ENCODE results near the gene RPS8.
"Not testable (repeated sequence)": the region's sequence is repeated elsewhere in the genome, so short reads cannot be mapped to it uniquely, and the experiment has no call there.

RPS8 gene

DNA sequence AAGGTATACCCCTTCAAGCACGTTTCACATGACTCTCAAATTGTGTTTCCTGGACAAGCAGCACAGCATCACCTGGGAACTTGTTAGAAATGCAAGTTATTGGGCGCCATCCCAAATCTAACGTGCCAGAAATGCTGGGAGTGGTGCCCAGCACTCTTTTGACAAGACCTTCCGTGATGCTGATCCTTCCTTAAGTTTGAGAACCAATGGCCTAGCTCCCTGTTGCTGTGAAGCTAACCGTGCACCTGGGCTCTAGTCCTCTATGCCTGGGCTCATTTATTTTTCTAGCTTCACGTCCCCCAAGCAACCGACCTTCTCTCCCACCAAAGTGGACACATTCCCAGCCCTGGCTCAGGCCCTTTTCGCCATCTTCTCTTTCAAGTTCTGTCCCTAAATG, 8.4 kb downstream of the RPS8 start:
- DNase-seq, result no peak

DNA sequence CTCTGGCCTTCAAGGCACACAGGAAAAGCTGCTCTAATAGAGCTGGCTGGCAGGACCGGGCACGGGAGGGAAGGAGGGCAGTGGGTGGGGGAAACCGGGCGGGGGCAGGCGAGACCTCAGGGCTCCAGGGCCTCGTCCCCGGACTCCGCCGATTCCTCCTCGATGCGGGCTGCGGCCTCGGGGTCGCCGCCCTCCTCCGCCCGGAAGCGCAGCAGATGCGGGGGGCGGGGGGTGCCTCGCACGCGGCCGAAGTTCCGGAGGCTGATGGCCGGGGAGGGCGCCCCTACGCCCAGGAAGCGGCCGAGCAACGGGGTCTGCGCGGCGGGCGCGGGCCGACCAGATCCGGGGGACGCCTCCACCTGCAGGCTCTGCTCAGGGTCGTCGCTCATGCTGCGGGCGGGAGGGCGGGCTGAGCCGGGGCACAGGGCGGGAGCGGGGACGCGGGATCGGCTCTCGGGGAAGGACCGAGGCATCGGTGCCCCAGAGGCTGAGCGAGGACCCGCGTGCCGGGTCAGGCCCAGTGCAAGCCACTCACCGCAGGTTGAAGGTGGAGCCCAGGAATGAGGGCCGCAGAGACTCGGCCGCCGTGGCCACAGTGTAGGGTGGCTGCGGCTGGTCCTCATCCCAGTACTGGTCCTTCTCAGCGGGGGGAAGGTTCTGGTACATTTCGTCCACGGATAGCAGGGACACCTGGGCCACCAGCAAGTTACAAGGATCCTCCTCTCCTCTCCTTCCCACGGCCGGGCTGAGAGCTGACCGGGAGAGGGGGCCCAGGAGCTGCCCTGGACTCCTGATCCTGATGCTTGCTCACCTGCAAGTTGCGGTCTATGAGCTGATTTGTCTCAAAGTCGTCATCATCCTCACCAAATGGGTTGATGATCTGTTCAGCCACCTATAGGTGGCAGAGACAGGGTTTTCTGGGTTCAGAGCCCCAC, 9.0 kb downstream of the RPS8 start:
- DNase-seq, result no peak

DNA sequence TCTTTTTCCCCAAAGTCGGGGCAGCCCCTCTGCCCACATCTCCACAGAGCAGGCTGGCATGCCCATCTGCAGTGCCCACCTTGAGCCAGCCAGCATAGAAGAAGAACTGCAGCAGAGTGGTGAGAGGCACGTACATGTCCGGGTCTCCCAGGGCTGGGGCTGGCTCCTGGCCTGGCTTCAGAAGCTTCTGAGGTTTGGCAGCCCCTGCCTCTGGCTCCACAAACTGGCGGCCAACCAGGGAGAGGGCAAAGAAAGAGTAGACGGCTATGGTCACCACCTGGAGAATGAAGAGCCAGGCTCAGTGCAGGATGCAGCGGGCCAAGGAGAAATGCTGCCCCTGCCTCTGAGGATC, 9.7 kb downstream of the RPS8 start:
- DNase-seq, result no peak

DNA sequence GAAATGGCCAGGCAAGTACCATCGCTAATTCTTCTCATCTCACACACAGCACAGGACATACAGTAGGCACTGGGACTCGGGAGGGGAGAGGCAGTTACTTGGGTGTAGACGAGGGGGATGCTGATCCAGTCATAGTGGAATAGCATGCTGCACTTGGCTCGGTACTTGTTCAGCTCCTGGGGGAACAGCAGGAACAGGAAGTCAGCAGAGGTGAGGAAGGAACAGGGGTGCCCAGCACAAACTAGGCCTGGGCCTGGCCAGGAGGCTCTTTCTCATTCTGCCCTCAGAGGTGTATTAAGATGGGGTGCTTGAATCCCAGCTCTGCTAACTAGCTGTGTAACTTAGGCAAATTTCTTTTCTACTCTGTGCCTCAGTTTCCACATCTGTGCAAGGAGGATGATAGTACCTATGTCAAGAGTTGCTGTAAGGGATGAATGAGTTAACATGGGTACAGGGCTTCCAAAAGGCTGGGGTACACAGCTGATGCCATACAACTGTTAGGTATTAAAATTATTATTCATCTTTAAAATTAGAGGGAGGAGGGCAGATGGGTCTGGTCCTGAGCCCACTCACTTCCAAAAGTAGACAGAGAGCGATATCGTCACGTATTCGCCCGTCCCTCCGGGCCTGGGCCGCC, 10.3 kb downstream of the RPS8 start:
- no peak for DNase-seq

DNA sequence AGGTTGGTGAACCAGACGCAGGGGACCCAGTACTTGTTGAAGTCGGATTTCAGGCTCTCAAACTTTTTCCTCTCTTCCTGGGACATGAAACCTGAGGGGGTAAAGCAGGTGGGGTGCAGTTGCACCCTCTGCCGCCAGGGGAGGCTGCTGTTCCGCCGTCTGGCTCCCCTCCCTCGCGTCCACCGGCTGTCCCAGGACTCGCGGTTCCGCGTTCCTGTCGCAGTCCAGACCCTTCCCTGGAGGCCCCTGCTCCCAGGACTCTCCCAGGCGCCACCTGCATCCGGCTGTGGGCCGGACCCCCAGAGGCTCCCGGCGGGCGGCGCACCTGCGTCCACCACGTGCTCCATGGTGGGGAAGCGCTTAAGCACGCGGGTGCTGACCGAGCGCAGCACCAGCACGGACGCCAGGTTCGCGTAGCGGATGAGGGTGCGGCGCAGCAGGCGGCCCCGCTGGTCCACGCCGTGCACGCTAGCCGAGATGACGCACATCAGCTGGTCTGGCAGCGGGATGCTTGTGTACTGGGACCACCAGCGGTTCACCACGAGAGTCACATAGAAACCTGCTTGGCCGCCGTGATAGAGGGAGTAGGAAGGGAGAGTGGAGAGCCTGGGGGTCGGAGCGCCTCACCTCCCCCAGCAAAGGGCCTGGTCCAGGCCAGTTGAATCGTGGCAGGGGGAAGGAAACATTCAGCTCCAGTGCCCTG, 10.9 kb downstream of the RPS8 start:
- DNase-seq, result peak; percentile 75

DNA sequence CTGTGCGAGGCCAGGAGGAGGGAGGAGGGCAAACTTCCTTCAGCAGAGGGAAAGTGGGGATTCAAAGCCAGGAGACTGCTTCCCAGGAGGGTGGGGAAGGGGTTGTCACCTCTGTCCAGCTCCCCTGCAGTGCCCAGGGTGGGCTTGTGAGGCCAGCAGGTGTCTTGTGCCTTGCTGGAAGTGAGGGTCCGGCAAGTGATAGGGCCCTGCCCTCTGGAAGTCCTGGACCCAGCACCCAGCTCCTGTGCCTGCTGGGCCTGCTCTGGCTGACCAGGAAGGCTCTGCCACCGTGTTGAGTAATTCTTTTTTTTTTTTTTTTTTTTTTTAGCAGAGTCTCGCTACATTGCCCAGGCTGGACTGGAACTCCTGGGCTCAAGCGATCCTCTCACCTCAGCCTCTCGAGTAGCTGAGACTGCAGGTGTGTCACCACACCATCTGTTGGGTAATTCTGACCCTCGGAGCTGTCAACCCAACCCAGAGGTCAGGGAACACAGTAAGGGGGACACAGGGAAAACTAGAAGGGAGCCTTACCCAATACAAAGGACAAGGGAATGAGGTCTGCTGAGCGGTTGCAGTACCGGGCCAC, 11.6 kb downstream of the RPS8 start:
- DNase-seq, result no peak

DNA sequence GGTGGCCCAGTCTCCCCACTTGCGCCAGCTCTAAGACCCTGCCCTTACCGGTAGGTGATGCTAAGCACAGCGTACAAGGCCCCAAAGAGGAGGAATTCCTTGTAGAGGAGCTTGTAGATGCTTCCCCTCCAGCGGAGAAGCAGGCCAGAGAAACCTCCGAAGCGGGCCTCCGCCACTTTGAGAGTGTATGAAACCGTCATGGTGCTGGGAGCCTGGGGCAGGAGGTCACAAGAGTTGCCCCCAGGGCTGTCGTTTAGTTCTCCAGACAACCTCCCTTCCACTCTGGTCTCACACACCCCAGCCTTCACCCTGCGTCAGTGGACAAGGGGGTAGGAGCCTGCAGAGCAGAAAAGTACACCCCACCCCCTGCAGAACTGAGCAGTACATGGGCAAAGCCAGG, 12.2 kb downstream of the RPS8 start:
- no peak for DNase-seq

DNA sequence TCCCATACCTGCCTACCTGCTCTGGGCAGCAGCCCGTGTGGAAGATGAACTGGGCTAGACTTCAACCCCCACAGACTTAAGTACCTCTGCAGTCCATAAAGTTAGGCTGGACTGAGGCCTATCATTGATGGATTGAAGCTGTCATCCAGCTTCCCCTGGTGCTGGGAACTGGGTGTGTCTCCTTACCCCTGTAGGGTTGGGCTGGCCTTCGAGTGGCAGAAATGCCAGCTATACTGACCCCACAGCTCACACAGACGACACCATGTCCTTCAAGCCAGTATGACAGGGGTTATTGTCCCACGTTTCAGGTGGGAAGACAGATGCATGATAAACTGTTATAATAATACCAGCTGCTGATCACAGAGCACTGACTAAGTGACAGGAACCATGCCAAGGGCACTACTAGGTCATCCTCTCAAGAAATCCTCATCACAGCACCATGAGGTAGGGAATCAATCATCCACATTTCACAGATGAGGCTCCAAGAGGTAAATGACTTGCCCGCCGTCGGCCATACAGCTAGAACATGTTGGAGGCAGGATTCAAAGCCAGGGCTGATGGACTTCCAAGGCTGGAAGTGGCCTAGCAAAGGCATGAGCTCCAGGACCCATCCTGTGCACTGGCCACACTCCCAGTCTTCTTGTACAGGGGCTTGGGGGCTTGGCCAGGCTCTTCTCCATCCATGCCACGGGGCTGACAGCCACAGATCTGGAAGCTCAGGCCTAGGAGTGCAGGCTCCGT, 12.9 kb downstream of the RPS8 start, which contains the start of gene BEST4:
Gene BEST4 (minus strand): TSS at position 51 of the 741 bp plus-strand sequence. CDS start 465 bp downstream, outside the sequence.
- DNase-seq, result no peak

DNA sequence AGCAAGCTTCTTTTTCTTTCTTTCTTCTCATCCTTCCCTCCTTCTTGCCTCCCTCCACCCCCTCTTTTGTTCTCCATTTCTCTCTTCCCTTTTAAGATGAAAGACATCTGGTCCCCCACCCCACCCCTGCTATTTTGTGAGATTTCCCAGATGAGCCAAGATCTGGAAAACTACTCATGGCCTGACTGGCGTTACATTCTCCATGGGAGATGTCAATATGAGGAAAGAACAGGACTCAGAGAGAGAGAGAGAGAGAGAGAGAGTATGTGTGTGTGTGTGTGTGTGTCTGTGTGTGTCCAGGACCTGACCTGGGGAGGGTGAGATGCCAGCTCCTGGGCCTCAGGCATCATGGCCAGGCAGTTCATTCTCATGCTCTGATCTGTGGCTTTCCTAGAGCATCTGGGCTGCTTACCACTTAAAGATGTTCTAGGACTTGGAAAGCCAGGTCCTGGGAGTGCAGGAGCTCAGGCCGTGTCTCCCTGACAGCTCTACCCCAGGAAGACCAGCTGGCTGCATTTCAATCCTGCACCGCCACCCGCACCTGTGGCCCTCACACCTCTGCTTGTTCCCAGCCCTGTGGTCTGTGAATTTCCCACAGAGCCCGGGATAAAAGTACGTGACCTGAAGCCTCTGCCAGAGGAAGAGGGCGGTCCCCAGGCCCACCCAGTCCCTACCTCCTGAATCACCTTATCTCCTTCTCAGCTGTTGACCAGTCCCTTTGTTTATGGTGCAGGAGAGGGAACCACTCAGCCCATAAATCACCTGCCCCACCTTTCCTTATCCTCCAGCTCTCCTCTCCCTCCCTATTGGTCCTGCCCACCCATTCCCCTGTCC, 15.8 kb downstream of the RPS8 start:
- DNase-seq, result no peak

DNA sequence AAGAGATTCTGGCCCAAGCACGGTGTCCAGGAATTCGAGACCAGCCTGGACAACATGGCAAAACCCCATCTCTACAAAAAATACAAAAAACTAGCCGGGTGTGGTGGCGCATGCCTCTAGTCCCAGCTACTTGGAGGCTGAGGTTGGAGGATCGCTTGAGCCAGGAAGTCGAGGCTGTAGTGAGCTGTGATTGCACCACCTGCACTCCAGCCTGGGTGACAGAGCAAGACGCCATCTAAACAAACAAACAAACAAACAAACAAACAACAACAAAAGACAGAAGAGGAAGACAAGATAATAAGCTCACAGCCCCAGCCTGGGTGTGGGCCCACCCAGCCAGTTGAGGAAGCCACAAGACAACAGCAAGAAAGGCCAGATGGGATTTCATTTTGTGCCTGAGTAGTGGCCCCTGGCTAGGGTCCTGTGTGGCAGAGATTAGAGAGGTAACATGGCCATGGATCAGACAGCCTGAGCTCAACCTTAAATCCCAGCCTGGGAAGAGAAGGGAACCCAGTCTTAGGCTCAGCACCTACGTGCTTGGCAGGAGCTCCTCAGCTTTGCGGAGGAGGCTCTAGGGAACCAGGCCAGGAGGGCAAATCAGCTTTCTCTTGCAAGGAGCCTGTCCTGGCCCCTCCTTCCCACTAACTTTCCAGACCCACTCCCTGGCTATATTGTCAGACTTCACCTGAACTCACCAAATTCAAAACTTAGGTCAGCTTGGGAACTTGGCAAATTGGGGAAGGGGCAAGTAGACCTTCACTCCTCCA, 17.6 kb downstream of the RPS8 start:
- DNase-seq, result no peak

DNA sequence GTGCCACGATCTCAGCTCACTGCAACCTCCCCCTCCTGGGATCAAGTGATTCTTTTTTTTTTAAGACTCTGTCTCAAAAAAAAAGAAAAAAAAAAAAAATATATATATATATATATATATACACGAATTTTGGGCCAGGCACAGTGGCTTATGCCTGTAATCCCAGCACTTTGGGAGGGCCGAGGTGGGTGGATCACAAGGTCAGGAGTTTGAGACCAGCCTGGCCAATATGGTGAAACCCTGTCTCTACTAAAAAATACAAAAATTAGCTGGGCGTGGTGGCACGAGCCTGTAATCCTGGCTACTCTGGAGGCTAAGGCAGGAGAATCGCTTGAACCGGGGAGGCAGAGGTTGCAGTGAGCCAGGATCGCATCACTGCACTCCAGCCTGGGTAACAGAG, 22.5 kb downstream of the RPS8 start:
- not testable (repeated sequence) for DNase-seq

DNA sequence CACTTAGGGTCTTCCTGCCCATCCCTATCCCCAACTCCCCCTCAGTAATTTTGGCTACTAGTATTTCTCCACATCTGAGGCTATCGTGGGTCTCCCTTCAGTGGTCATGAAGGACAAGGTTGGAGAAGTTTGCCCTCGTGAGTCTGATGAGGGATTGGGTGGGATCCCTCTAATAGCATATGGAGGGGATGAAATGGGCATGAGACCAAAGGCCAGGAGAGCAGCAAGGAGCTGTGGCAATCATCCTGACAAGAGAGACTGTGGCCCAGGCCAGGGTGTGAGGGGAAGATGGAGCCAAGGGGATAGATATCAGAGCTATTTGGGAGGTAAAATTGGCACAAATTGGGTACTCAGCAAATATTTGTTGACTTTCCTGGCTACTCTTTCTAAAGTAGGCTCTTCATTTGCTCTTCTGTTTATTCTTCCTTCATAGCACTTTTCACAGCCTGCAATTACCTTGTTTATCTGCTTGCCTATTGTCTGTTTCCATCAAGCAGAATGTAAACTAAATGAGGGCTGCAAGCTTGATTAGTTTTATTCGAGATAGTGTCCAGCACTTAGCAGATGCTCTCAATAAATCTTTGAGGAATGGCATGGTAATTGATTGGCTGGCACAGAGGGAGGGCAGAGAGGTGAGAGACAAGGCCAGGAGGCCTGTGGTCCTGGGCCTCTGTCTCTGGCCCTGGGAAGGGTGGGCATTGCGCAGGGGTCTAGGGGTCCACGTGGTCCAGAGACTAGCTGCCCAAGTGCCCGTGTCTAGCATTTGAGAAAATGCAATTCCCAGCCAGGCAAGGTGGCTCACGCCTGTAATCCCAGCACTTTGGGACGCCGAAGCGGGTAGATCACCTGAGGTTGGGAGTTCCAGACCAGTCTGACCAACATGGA, 23.4 kb downstream of the RPS8 start:
- DNase-seq, result no peak

DNA sequence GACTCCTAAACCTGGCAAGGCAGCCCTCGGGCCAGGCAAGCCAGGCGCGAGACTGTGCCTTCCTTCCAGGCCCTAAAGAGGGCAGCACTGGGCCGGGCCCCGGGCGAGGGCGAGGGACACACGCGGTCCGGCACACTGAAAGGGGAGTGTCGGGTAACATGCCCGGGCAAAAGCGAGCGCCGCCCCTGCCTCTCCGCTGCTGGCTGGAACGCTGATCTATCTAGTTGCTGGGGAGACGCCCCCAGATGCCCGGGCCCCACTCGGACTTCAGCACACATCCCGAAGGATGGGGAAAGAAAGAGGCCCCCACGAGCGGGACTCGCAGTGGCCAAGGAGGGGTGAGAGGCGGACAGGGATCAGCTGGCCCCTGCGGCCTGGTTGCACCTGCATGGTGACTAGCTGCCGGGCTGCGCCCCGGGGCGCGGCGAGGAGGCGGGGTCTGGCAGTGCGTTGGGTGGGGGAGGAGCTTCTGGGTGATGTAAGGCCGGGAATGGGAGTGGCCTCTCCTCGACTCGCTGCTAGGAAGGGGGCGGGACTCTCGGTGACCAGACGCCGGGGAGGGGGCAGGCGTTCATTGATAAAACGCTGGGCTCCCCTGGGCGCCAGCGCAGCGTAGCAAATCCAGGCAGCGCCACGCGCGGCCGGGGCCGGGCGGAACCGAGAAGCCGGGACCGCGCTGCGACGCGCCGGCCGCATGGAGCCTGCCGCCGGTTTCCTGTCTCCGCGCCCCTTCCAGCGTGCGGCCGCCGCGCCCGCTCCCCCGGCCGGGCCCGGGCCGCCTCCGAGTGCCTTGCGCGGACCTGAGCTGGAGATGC, 24.6 kb downstream of the RPS8 start, which contains the start of gene PLK3:
Gene PLK3 (plus strand): TSS at position 608 of the 815 bp plus-strand sequence. CDS start 87 bp downstream, at position 695.
- peak; percentile 97 for DNase-seq

DNA sequence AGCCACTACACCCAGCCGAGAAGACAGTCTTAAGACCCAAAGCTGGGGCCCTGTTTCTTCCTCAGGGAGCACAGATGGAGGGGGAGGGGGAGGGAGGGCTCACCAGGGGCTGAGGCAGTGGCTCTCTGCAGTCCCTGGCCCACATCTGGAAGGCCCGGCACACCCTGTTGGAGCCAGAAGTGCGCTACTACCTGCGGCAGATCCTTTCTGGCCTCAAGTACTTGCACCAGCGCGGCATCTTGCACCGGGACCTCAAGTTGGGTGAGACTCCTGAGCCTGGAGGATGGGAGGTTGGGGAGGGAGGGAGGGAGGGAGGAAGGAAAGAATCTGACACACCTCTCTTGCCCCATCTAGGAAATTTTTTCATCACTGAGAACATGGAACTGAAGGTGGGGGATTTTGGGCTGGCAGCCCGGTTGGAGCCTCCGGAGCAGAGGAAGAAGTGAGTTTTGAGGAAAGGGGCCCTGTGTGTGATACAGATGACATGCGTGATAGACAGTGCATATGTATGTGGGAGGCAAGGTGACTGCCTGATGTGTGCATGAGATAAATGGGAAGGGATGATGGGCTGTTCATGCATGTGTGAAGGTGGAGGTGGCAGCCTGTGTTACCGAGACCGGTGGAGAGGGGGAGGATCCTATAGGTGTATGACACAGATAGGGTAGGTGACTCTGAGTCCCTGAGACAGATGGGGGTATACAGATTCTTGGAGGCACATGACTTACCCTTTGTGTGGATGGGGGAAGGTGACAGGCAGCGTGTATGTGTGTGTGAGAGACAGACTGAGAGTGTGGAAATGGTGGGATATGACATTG, 26.4 kb downstream of the RPS8 start:
- DNase-seq, result peak; percentile 47

DNA sequence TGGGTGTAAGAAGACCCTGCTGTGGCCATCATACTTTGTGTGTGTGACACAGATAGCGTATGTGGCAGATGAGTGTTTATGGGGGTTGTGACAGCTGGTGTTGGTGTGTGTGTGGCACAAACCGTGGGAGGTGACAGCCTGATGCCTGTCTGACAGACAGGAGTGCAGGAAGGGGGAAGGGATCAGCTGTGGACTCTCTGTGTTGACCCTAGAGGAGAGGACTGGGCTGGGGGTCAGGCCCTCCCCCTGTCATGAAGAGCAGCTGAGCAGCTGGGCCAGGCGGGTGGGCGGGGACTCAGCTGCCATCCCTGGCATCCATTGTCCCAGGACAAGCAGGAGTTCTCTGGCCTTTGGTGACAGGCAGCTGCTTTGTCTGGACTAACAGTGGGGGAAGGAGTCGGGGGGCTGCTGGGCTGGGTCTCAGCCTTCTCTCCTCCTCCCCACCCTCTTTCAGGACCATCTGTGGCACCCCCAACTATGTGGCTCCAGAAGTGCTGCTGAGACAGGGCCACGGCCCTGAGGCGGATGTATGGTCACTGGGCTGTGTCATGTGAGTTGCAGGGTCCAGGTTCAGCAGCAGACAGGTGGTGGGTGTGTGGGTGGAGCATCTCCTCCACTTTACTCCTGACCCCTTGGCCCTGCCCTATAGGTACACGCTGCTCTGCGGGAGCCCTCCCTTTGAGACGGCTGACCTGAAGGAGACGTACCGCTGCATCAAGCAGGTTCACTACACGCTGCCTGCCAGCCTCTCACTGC, 27.1 kb downstream of the RPS8 start:
- no peak for DNase-seq

DNA sequence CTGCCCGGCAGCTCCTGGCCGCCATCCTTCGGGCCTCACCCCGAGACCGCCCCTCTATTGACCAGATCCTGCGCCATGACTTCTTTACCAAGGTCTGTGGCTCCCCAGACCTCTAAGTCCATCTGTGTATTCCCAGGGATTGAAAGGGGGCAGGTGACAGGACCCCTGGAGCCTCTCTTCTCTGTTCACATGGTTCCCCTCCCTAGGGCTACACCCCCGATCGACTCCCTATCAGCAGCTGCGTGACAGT, 27.6 kb downstream of the RPS8 start:
- no peak for DNase-seq
